ENCODE measurements around the gene CIZ1. TPM values are rescaled to one million over a fixed set of nuclear protein-coding genes. Genes with fewer than 3 reads are reported as not detected.

CIZ1 gene, protein sequence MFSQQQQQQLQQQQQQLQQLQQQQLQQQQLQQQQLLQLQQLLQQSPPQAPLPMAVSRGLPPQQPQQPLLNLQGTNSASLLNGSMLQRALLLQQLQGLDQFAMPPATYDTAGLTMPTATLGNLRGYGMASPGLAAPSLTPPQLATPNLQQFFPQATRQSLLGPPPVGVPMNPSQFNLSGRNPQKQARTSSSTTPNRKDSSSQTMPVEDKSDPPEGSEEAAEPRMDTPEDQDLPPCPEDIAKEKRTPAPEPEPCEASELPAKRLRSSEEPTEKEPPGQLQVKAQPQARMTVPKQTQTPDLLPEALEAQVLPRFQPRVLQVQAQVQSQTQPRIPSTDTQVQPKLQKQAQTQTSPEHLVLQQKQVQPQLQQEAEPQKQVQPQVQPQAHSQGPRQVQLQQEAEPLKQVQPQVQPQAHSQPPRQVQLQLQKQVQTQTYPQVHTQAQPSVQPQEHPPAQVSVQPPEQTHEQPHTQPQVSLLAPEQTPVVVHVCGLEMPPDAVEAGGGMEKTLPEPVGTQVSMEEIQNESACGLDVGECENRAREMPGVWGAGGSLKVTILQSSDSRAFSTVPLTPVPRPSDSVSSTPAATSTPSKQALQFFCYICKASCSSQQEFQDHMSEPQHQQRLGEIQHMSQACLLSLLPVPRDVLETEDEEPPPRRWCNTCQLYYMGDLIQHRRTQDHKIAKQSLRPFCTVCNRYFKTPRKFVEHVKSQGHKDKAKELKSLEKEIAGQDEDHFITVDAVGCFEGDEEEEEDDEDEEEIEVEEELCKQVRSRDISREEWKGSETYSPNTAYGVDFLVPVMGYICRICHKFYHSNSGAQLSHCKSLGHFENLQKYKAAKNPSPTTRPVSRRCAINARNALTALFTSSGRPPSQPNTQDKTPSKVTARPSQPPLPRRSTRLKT
- total RNA-seq (2022) (85.8 and 93.7 TPM in 2 replicates), Bru-seq, nascent RNA (percentile 49 among the genes with signal in this experiment), BruChase-seq, experiment 1, labeled RNA remaining after a 6-hour chase (percentile 66 among the genes with signal in this experiment), BruChase-seq, experiment 2, labeled RNA remaining after a 2-hour chase (percentile 60 among the genes with signal in this experiment)
- long read RNA-seq, transcript CIZ1-204 (17 exons, 2,984 nt): major isoform, 12 of 51 reads
- long read RNA-seq, partial matches to known transcripts: 15 of 51 reads
- long read RNA-seq, other reads (novel, unspliced or antisense): 22 of 51 reads

DNA sequence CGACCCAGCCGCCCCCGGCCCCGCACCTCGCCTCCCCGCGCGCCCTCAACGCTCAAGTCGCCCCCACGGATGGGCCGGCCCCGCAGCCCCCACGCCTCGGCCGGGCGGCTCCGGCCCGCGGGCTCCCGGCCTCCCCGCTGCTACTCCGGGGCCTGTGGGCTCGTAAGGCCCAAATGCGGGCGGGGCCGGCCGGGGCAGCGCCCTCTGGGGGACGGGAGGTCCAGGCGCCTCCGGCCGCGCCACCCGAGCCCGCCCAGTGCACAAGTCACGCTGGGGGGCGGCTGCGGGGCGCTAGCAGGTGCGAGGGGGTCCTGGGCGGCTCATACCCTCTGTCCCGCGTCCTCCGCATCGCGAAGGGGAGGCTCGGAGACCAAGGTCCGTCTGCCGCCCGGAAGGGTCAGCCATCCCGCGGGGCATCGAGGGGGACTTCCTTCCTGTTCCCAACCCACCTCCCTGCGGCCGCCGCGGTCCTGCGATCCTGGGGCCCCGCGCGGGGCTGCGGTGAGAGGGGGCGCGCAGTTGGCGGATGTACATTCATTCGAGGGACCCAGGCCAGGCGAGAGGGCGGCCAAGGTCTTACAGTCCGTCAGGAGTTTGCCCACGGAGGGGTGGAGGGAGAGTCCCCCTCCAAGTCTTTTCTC lies at the start of gene CIZ1:
CIZ1 (minus strand) TSS at position 167 of the 641 bp plus-strand sequence. CDS start 715 bp downstream, outside the sequence.
- Mint-ChIP-seq H3K4me3 (ENCODE audit: low read depth, unreplicated experiment) (peak within 1 kb of the TSS; percentile 87), H3K4me1 (ENCODE audit: low read depth, unreplicated experiment) (no peaks in the 10 kb centered on the region), H3K36me3 (ENCODE audit: insufficient read depth, unreplicated experiment) (peaks cover 43% of the 10 kb centered on the region), H3K27me3 (ENCODE audit: unreplicated experiment) (no peaks in the 10 kb centered on the region), H3K9me3 (ENCODE audit: low read depth, unreplicated experiment) (no peaks in the 10 kb centered on the region), H3K27ac (ENCODE audit: unreplicated experiment) (peak within 1 kb of the TSS; percentile 50)
- intact Hi-C loops (cut with micrococcal nuclease; ENCODE audit: unreplicated experiment): no loop called here
- CTCF ChIA-PET: interaction anchor here (0.7 kb wide), 1 partner anchor 66 kb away, joined by 3 read pairs; no protein-coding TSS in a partner anchor
- TF ChIP-seq, protein P1, sequence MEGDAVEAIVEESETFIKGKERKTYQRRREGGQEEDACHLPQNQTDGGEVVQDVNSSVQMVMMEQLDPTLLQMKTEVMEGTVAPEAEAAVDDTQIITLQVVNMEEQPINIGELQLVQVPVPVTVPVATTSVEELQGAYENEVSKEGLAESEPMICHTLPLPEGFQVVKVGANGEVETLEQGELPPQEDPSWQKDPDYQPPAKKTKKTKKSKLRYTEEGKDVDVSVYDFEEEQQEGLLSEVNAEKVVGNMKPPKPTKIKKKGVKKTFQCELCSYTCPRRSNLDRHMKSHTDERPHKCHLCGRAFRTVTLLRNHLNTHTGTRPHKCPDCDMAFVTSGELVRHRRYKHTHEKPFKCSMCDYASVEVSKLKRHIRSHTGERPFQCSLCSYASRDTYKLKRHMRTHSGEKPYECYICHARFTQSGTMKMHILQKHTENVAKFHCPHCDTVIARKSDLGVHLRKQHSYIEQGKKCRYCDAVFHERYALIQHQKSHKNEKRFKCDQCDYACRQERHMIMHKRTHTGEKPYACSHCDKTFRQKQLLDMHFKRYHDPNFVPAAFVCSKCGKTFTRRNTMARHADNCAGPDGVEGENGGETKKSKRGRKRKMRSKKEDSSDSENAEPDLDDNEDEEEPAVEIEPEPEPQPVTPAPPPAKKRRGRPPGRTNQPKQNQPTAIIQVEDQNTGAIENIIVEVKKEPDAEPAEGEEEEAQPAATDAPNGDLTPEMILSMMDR (IDR thresholded peaks at IDR 0.05; ENCODE audit: unreplicated experiment): peak; percentile 54
- no TSS peak for BruUV-seq (replicated peaks)
- peak; percentile 78 for DNase-seq

DNA sequence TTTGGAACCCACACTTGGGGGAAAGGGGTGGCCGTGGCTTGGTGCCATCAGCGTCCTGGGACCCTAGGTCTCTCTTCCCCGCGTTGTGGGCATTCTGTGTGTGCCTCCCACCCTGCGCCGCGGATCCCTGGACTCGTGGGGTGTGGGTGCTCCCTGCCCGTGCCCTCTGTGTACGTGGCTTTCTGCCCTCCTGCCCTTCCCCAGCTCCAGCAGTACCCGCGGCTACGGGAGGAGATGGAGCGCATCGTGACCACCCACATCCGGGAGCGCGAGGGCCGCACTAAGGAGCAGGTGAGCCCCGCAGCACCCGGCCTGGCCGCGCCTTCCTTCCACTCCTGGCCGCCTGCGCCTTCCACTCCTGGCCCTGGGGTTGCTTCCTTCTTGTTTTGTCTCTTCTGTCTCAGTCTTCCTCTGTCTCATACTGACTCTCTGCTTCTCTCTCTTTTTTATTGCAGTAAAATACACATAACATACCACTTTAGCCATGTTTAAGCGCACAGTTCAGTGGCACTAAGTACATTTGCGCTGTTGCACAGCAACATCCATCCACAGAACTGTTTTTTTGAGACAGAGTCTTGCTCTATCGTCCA lies 42.5 kb upstream of the CIZ1 start:
- intact Hi-C loops (cut with micrococcal nuclease; ENCODE audit: unreplicated experiment): no loop called here
- no peaks in the 10 kb centered on the region for H3K9me3 Mint-ChIP-seq (ENCODE audit: low read depth, unreplicated experiment)
- H3K27ac Mint-ChIP-seq (ENCODE audit: unreplicated experiment): no peak overlapping the region
- CTCF ChIA-PET: no interaction called here
- no peaks in the 10 kb centered on the region for H3K27me3 Mint-ChIP-seq (ENCODE audit: unreplicated experiment)
- H3K4me1 Mint-ChIP-seq (ENCODE audit: low read depth, unreplicated experiment): no peaks in the 10 kb centered on the region
- DNase-seq: no peak
- TF ChIP-seq, protein P1 (IDR thresholded peaks at IDR 0.05; ENCODE audit: unreplicated experiment): no peak
- peaks cover 7% of the 10 kb centered on the region for H3K36me3 Mint-ChIP-seq (ENCODE audit: insufficient read depth, unreplicated experiment)
- BruUV-seq (replicated peaks): no TSS peak
- no peak overlapping the region for H3K4me3 Mint-ChIP-seq (ENCODE audit: low read depth, unreplicated experiment)

DNA sequence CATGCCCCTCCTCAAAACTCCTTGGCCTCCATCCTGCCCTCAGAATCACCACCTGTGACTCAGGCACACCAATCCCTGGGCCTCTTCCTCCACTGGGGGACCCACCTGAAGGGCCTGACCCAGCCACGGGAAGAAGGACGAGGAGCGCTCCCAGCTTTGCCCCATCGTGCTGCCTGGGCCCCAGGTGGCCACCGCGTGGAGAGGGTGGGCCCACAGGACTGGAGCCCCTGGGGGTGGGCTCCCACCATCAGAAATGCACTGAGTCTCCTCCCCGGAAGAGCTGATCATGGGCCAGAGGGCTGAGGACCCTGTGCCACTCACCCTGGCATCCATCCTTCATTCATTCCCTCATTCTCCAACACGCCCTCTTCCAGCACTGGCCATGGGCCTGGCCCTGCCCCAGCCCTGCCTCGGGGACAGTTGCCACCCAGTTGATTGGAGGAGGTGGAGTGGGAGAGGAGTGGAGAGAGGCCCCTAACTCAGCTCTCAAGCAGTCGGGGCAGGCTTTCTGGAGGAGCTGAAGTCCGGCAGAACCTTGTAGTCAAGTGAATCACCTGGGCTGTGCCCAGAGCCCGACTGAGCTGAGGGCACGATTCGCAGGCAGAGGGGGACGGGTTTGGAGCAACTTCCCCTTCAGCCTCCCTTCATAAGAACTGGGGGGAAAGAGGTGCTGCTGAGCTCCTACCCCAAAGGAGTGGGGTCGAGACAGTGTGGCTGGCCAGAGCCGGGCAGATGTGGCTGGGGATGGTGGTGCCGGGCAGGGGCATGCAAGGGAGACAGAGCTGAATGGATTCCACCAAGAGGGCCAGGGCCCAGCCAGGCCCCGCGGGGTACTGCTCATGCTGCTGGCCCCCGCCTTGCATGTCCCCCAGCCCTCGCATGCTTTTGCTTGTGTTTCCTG lies 41.4 kb upstream of the CIZ1 start:
- TF ChIP-seq, protein P1 (IDR thresholded peaks at IDR 0.05; ENCODE audit: unreplicated experiment): no peak
- no peaks in the 10 kb centered on the region for H3K4me1 Mint-ChIP-seq (ENCODE audit: low read depth, unreplicated experiment)
- H3K9me3 Mint-ChIP-seq (ENCODE audit: low read depth, unreplicated experiment): no peaks in the 10 kb centered on the region
- no peak overlapping the region for H3K4me3 Mint-ChIP-seq (ENCODE audit: low read depth, unreplicated experiment)
- CTCF ChIA-PET: no interaction called here
- intact Hi-C loops (cut with micrococcal nuclease; ENCODE audit: unreplicated experiment): no loop called here
- DNase-seq: no peak
- H3K36me3 Mint-ChIP-seq (ENCODE audit: insufficient read depth, unreplicated experiment): peaks cover 7% of the 10 kb centered on the region
- H3K27ac Mint-ChIP-seq (ENCODE audit: unreplicated experiment): no peak overlapping the region
- BruUV-seq (replicated peaks): no TSS peak
- no peaks in the 10 kb centered on the region for H3K27me3 Mint-ChIP-seq (ENCODE audit: unreplicated experiment)

All from Calu3 (cell line).